GM12864 (cell line): ENCODE measurements around the gene PLEK2.

Experiments used
- DNase-seq: peaks from one replicate; pipeline ENCODE4 v3.0.0-alpha.2; 2011; ENCODE audit warnings: low read depth
- H3K4me3 ChIP-seq: 2 replicates; pipeline ENCODE4 v1.5.1; 2011; ENCODE audit warnings: mild to moderate bottlenecking, low read depth, low read length, control low read depth
- CTCF ChIP-seq: IDR thresholded peaks from 2 replicates; pipeline ENCODE4 v1.5.1; 2011; ENCODE audit warnings: low read depth, mild to moderate bottlenecking, moderate library complexity, low read length, control low read depth, inconsistent platforms; ENCODE audit errors: missing control alignments

Gene PLEK2

GRCh38 chr14:67397536-67397935 lies 14.4 kb downstream of the PLEK2 start:
- TF ChIP-seq CTCF = no peak
- DNase-seq = no peak
- H3K4me3 ChIP-seq = no peak overlapping the region

GRCh38 chr14:67396381-67396970 lies 15.5 kb downstream of the PLEK2 start:
- no peak overlapping the region for H3K4me3 ChIP-seq
- TF ChIP-seq CTCF = no peak
- DNase-seq = no peak

- H3K4me3 ChIP-seq = no peak overlapping the region
- no peak for DNase-seq
- TF ChIP-seq CTCF = no peak
Measured at GRCh38 chr14:67395876-67396189, 16.1 kb downstream of the PLEK2 start.

- TF ChIP-seq CTCF = no peak
- H3K4me3 ChIP-seq = no peak overlapping the region
- DNase-seq = no peak
Measured at GRCh38 chr14:67395086-67395875, 16.7 kb downstream of the PLEK2 start.

- no peak for TF ChIP-seq CTCF
- no peak for DNase-seq
- H3K4me3 ChIP-seq = no peak overlapping the region
Measured at GRCh38 chr14:67393689-67394088, 18.3 kb downstream of the PLEK2 start.

GRCh38 chr14:67392800-67393199 lies 19.2 kb downstream of the PLEK2 start:
- TF ChIP-seq CTCF = no peak
- H3K4me3 ChIP-seq = no peak overlapping the region
- no peak for DNase-seq

GRCh38 chr14:67392123-67392522 lies 19.8 kb downstream of the PLEK2 start:
- no peak for DNase-seq
- no peak for TF ChIP-seq CTCF
- H3K4me3 ChIP-seq = no peak overlapping the region
